Peyer's patch (tissue), 4 donors: ENCODE results near the gene LTBP3.

Experiments used
- POLR2A ChIP-seq, 2 donors: fragments of 450-650 bp; IDR thresholded peaks; one replicate each; pipeline ENCODE4 v1.5.1; 2017; ENCODE audit warnings: antibody characterized with exemption in 2 of 2, mild to moderate bottlenecking in 2 of 2, moderate library complexity in 2 of 2
- TF ChIP-seq, protein P1 (sequence below), 6 experiments: fragments of 450-650 bp in 4 of 6; fragments of 200-600 bp in 2 of 6; sonication (generic) in 1 of 6; IDR thresholded peaks; one replicate each; pipeline ENCODE4 v1.5.1; 2017 to 2019; ENCODE audit warnings: antibody characterized with exemption in 6 of 6, mild to moderate bottlenecking in 3 of 6, moderate library complexity in 1 of 6

DNA sequence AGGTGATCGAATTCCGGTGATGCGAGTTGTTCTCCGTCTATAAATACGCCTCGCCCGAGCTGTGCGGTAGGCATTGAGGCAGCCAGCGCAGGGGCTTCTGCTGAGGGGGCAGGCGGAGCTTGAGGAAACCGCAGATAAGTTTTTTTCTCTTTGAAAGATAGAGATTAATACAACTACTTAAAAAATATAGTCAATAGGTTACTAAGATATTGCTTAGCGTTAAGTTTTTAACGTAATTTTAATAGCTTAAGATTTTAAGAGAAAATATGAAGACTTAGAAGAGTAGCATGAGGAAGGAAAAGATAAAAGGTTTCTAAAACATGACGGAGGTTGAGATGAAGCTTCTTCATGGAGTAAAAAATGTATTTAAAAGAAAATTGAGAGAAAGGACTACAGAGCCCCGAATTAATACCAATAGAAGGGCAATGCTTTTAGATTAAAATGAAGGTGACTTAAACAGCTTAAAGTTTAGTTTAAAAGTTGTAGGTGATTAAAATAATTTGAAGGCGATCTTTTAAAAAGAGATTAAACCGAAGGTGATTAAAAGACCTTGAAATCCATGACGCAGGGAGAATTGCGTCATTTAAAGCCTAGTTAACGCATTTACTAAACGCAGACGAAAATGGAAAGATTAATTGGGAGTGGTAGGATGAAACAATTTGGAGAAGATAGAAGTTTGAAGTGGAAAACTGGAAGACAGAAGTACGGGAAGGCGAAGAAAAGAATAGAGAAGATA, 59.0 kb downstream of the LTBP3 start, which contains the start of gene MALAT1:
- TF ChIP-seq, protein P1, sequence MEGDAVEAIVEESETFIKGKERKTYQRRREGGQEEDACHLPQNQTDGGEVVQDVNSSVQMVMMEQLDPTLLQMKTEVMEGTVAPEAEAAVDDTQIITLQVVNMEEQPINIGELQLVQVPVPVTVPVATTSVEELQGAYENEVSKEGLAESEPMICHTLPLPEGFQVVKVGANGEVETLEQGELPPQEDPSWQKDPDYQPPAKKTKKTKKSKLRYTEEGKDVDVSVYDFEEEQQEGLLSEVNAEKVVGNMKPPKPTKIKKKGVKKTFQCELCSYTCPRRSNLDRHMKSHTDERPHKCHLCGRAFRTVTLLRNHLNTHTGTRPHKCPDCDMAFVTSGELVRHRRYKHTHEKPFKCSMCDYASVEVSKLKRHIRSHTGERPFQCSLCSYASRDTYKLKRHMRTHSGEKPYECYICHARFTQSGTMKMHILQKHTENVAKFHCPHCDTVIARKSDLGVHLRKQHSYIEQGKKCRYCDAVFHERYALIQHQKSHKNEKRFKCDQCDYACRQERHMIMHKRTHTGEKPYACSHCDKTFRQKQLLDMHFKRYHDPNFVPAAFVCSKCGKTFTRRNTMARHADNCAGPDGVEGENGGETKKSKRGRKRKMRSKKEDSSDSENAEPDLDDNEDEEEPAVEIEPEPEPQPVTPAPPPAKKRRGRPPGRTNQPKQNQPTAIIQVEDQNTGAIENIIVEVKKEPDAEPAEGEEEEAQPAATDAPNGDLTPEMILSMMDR (IDR thresholded peaks at IDR 0.05), result no peak
- TF ChIP-seq POLR2A (IDR thresholded peaks at IDR 0.05), result peak; percentile 100
